GM12864 (cell line): Measurements from ENCODE around the gene ZP4.

Experiments used
- DNase-seq: peaks from one replicate; pipeline ENCODE4 v3.0.0-alpha.2; 2011; ENCODE audit warnings: low read depth
- H3K4me3 ChIP-seq: 2 replicates; pipeline ENCODE4 v1.5.1; 2011; ENCODE audit warnings: mild to moderate bottlenecking, low read depth, low read length, control low read depth
- CTCF ChIP-seq: IDR thresholded peaks from 2 replicates; pipeline ENCODE4 v1.5.1; 2011; ENCODE audit warnings: low read depth, mild to moderate bottlenecking, moderate library complexity, low read length, control low read depth, inconsistent platforms; ENCODE audit errors: missing control alignments

ZP4 gene

DNA sequence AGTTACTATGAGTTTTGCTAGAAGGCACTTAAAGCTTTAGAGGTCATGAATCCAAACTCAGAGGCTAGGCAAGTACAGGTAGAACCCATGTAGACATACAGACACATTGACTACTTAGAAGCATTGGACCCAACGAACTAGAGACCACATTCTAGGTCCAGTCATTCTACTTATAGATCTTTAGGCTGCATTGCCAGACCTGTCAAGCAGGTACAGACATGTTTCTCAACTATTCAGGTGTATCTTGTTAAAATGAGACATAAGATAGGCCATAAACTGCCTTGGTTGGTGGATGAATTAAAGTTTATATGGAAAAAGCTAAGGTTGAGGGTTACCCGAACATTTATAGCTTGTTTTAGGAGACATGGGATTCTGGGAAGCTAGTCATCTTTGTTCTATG, 6.5 kb downstream of the ZP4 start:
- no peak for DNase-seq
- H3K4me3 ChIP-seq = no peak overlapping the region
- no peak for TF ChIP-seq CTCF

GRCh38 chr1:237879195-237879594, 11.5 kb downstream of the ZP4 start:
- no peak overlapping the region for H3K4me3 ChIP-seq
- no peak for DNase-seq
- no peak for TF ChIP-seq CTCF

DNA sequence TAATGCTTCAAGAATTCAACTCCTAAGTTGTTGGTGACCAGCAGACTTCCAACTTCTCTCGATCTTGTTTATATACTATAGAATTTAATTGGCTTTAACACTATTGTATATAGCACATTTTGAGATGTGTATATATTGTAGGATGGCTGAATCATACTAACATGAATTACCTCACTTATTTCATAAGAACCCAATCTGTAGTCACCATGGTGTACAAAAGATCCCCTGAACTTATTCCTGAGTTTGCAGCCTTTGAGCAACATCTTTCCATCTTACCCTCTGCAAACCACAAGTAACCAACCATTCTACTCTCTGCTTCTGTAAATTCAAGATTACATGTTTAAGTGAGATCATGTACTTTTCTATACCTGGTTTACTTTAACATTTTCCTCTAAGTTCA, 12.3 kb downstream of the ZP4 start:
- no peak for DNase-seq
- no peak overlapping the region for H3K4me3 ChIP-seq
- no peak for TF ChIP-seq CTCF

- TF ChIP-seq CTCF = no peak
- no peak overlapping the region for H3K4me3 ChIP-seq
- no peak for DNase-seq
Observed at GRCh38 chr1:237877631-237878030, 13.1 kb downstream of the ZP4 start.

- no peak for DNase-seq
- TF ChIP-seq CTCF = no peak
- H3K4me3 ChIP-seq = no peak overlapping the region
Observed at GRCh38 chr1:237875291-237875690, 15.4 kb downstream of the ZP4 start.

- no peak for DNase-seq
- TF ChIP-seq CTCF = no peak
- no peak overlapping the region for H3K4me3 ChIP-seq
Observed at GRCh38 chr1:237873487-237874211, 17.1 kb downstream of the ZP4 start.

GRCh38 chr1:237868817-237869600, 21.7 kb downstream of the ZP4 start:
- DNase-seq = no peak
- no peak for TF ChIP-seq CTCF
- no peak overlapping the region for H3K4me3 ChIP-seq
